Astrocyte of the cerebellum (primary cell): ENCODE results near the gene PFKP.
A peak's percentile ranks its signal among the peaks of the same experiment; 100 is the strongest.

Experiments used
- DNase-seq: peaks from one replicate; pipeline ENCODE4 v3.0.0-alpha.2; 2011; ENCODE audit warnings: low read depth
- H3K4me3 ChIP-seq: 2 replicates; pipeline ENCODE4 v1.5.1; 2011; ENCODE audit warnings: mild to moderate bottlenecking, low read depth, low read length, moderate library complexity
- CTCF ChIP-seq: IDR thresholded peaks from 2 replicates; pipeline ENCODE4 v1.5.1; 2012; ENCODE audit warnings: low read length, low read depth, moderate library complexity, mild to moderate bottlenecking; ENCODE audit errors: missing control alignments
- in situ Hi-C: cut with HindIII; loops from 2 replicates; pipeline ENCODE4 v1.10.0; 2017; ENCODE audit warnings: low sequenced_read_pairs

The PFKP gene

GRCh38 chr10:3162533-3162932, 95.2 kb downstream of the PFKP start:
- DNase-seq, result no peak
- TF ChIP-seq CTCF, result peak; percentile 16
- no peak overlapping the region for H3K4me3 ChIP-seq
- in situ Hi-C loops, result no loop called here

- in situ Hi-C loops, result no loop called here
- no peak for TF ChIP-seq CTCF
- DNase-seq, result no peak
- no peak overlapping the region for H3K4me3 ChIP-seq
These were observed 96.5 kb downstream of the PFKP start for GRCh38 chr10:3163879-3164278.

- in situ Hi-C loops, result no loop called here
- H3K4me3 ChIP-seq, result no peak overlapping the region
- no peak for TF ChIP-seq CTCF
These were observed 97.8 kb downstream of the PFKP start for GRCh38 chr10:3165196-3165595.

GRCh38 chr10:3166496-3167290, 99.3 kb downstream of the PFKP start:
- no peak for TF ChIP-seq CTCF
- in situ Hi-C loops, result no loop called here
- no peak for DNase-seq
- no peak overlapping the region for H3K4me3 ChIP-seq

More at GRCh38 chr10:3165196-3165595, 97.8 kb downstream of the PFKP start:
- no peak for DNase-seq

DNA sequence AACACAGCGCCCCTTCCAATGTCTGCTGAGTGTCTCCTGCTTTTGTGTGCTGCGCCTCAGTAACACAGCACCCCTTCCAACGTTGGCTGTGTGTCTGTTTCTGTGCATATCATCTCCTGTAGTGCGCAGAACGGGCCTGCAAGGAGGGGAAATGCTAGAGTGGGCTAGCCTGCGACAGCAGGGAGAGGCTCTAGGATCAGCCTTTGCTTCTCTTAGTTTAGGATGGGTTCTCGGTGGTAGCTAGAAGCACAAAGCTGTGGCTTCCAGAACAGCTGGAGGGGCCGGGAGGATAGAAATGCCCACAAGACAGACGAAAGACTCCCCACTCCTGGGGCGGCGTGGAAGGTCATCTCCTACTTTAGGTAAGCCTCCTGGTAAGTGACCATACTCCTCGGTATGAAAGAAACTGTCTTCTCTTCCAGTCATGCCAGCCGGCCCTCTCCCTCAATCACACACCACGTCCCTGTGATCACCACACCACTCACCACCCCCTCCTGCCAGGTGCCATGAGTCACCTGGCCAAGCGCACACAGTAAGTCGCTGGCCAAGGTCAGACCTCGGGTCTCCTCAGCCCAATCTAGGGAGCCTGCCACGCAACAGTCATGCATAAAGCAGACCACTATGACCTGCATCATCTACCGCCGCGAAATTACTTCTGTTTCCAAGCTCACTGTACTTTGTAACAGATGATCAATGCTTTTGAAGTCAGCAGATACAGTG, 100.4 kb downstream of the PFKP start:
- in situ Hi-C loops, result no loop called here
- TF ChIP-seq CTCF, result no peak
- no peak for DNase-seq
- no peak overlapping the region for H3K4me3 ChIP-seq

GRCh38 chr10:3169271-3169670, 101.9 kb downstream of the PFKP start:
- no peak overlapping the region for H3K4me3 ChIP-seq
- no peak for TF ChIP-seq CTCF
- in situ Hi-C loops, result no loop called here
- no peak for DNase-seq
